Upper lobe of left lung (tissue), 6 donors: ENCODE data around the gene RAB43. TPM values are rescaled to one million over a fixed set of nuclear protein-coding genes. Genes with fewer than 3 reads are reported as not detected.
A peak's percentile ranks its signal among the peaks of the same experiment; 100 is the strongest.
"Not testable (repeated sequence)": the region's sequence is repeated elsewhere in the genome, so short reads cannot be mapped to it uniquely, and the experiment has no call there.

Experiments used
- ATAC-seq, 2 donors: fragments of 200-7000 bp; cut with Tn5 transposase; one replicate each; pipeline ENCODE4 v1.9.1; 2022; ENCODE audit warnings: mild to moderate bottlenecking in 2 of 2, moderate library complexity in 2 of 2; ENCODE audit not compliant: low FRiP score in 2 of 2
- DNase-seq, 2 donors: peaks; one replicate each; pipeline ENCODE4 v3.0.0-alpha.2; 2019 to 2020
- H3K27ac ChIP-seq, 4 donors: fragments of 200-600 bp; sonication (generic); one replicate each; pipeline ENCODE4 v1.5.1; 2016 to 2019
- H3K27me3 ChIP-seq, 4 donors: fragments of 200-600 bp; sonication (generic); one replicate each; pipeline ENCODE4 v1.5.1; 2017 to 2019
- H3K36me3 ChIP-seq, 4 donors: fragments of 200-600 bp; sonication (generic); one replicate each; pipeline ENCODE4 v1.5.1; 2016 to 2019
- H3K4me1 ChIP-seq, 4 donors: fragments of 200-600 bp; sonication (generic); one replicate each; pipeline ENCODE4 v1.5.1; 2018 to 2019
- H3K4me3 ChIP-seq, 4 donors: fragments of 200-600 bp; sonication (generic); one replicate each; pipeline ENCODE4 v1.5.1; 2017 to 2019; ENCODE audit warnings: mild to moderate bottlenecking in 2 of 4, moderate library complexity in 1 of 4
- H3K9me3 ChIP-seq, 4 donors: fragments of 200-600 bp; sonication (generic); one replicate each; pipeline ENCODE4 v1.5.1; 2018 to 2019
- CTCF ChIP-seq, 6 experiments: fragments of 450-650 bp in 4 of 6; fragments of 200-600 bp in 2 of 6; sonication (generic) in 2 of 6; IDR thresholded peaks; one replicate each; pipeline ENCODE4 v1.5.1; 2016 to 2019; ENCODE audit warnings: antibody characterized with exemption in 6 of 6
- EP300 ChIP-seq, 4 donors: sonication (generic); formaldehyde crosslinking; IDR thresholded peaks; one replicate each; pipeline ENCODE4 v1.5.1; 2017; ENCODE audit warnings: antibody characterized with exemption in 4 of 4, control low read depth in 2 of 4
- POLR2A ChIP-seq, 4 donors: fragments of 450-650 bp; IDR thresholded peaks; one replicate each; pipeline ENCODE4 v1.5.1; 2016 to 2017; ENCODE audit warnings: antibody characterized with exemption in 4 of 4, mild to moderate bottlenecking in 2 of 4
- POLR2AphosphoS5 ChIP-seq, 2 donors: sonication (generic); formaldehyde crosslinking; IDR thresholded peaks; one replicate each; pipeline ENCODE4 v1.5.1; 2017; ENCODE audit warnings: antibody characterized with exemption in 2 of 2
- WGBS, 2 donors: methylation state at CpG; one replicate each; pipeline ENCODE4 v1.1.5; 2017 to 2018; 5-methylcytosine and 5-hydroxymethylcytosine counted together
- total RNA-seq, 6 donors: library from RNA; depleted of rRNA in 4 of 6; stranded (reverse); fragments of >200 nt in 4 of 6; gene quantifications; one replicate each; pipeline versions ENCODE4 v1.1.0 to v1.2.1, GENCODE V29; 2016 to 2021
- donor health status: DM: no; HTN: no; CAD: no; lungs with moderate emphysema.
- donor health status: DM: no; HTN: yes; CAD: no; lungs with severe emphysema.

RAB43 gene
- total RNA-seq: 10 to 100 TPM; 19.0 to 54.2 (median 34.0) TPM

- Histone ChIP-seq H3K27me3 (no peaks in the 10 kb centered on the region), H3K4me1 (peaks cover 28 to 50% (median 34%) of the 10 kb centered on the region in 4 donors), H3K9me3 (no peaks in the 10 kb centered on the region), H3K36me3 (peaks cover 0 to 12% (median 0%) of the 10 kb centered on the region in 4 donors), H3K27ac (peak within 1 kb of the TSS; percentile 95 to 98 (median 96)), H3K4me3 (peak within 1 kb of the TSS; percentile 73 to 91 (median 84))
- ATAC-seq: peak; percentile 89
- DNase-seq: peak; percentile 93 to 97
- TF ChIP-seq POLR2AphosphoS5 (IDR thresholded peaks at IDR 0.05) (no peak), EP300 (IDR thresholded peaks at IDR 0.05) (no peak)
- WGBS, 2 donors: 4% methylated on average over 11 to 19 of the region's 60 CpGs
Observed at GRCh38 chr3:129121792-129122411, at the start of gene RAB43. TSS of gene RAB43 (minus strand) at chr3:129121804. CDS start at chr3:129121489, 315 bp downstream.

- Histone ChIP-seq H3K27ac (no peak overlapping the region), H3K36me3 (peaks cover 27 to 70% (median 45%) of the 10 kb centered on the region in 4 donors), H3K4me3 (no peak overlapping the region), H3K27me3 (no peaks in the 10 kb centered on the region), H3K4me1 (peaks cover 9 to 11% (median 10%) of the 10 kb centered on the region in 4 donors), H3K9me3 (no peaks in the 10 kb centered on the region)
- TF ChIP-seq POLR2AphosphoS5 (IDR thresholded peaks at IDR 0.05) (no peak), POLR2A (IDR thresholded peaks at IDR 0.05) (no peak), EP300 (IDR thresholded peaks at IDR 0.05) (no peak), CTCF (IDR thresholded peaks at IDR 0.05) (no peak)
- WGBS, 2 donors: 89 to 92% methylated on average over 15 of the region's 15 CpGs
- no peak for ATAC-seq
- no peak for DNase-seq
Observed at GRCh38 chr3:129166579-129167332, 45.2 kb upstream of the RAB43 start.

GRCh38 chr3:129165594-129165993, 44.0 kb upstream of the RAB43 start:
- 95 to 96% methylated on average over 8 of the region's 8 CpGs for WGBS, 2 donors
- DNase-seq, ATAC-seq, H3K4me3 ChIP-seq, H3K9me3 ChIP-seq, H3K27ac ChIP-seq, H3K27me3 ChIP-seq: not testable (repeated sequence)
- H3K4me1 ChIP-seq: peaks cover 9 to 11% (median 10%) of the 10 kb centered on the region in 4 donors
- H3K36me3 ChIP-seq: peaks cover 18 to 58% (median 35%) of the 10 kb centered on the region in 4 donors

GRCh38 chr3:129164500-129164899, 42.9 kb upstream of the RAB43 start:
- Histone ChIP-seq H3K27me3 (no peaks in the 10 kb centered on the region), H3K9me3 (no peaks in the 10 kb centered on the region), H3K27ac (no peak overlapping the region), H3K4me1 (peaks cover 14 to 18% (median 15%) of the 10 kb centered on the region in 4 donors), H3K36me3 (peaks cover 7 to 47% (median 24%) of the 10 kb centered on the region in 4 donors), H3K4me3 (no peak overlapping the region)
- TF ChIP-seq POLR2A (IDR thresholded peaks at IDR 0.05): no peak
- no peak for TF ChIP-seq EP300 (IDR thresholded peaks at IDR 0.05)
- TF ChIP-seq CTCF (IDR thresholded peaks at IDR 0.05): no peak
- TF ChIP-seq POLR2AphosphoS5 (IDR thresholded peaks at IDR 0.05): no peak
- ATAC-seq (no peak), DNase-seq (no peak)
- 85 to 87% methylated on average over 7 of the region's 7 CpGs for WGBS, 2 donors

- WGBS, 2 donors: 76 to 80% methylated on average over 5 of the region's 5 CpGs
- peaks cover 12 to 43% (median 23%) of the 10 kb centered on the region in 4 donors for H3K36me3 ChIP-seq
- DNase-seq (no peak), ATAC-seq (no peak)
- no peaks in the 10 kb centered on the region for H3K27me3 ChIP-seq
- H3K4me1 ChIP-seq: peaks cover 18 to 23% (median 19%) of the 10 kb centered on the region in 4 donors
- no peak overlapping the region for H3K4me3 ChIP-seq
- TF ChIP-seq POLR2AphosphoS5 (IDR thresholded peaks at IDR 0.05) (no peak), POLR2A (IDR thresholded peaks at IDR 0.05) (no peak), CTCF (IDR thresholded peaks at IDR 0.05) (peak in 1 of 6 experiments; percentile 5), EP300 (IDR thresholded peaks at IDR 0.05) (no peak)
- H3K9me3 ChIP-seq: no peaks in the 10 kb centered on the region
- H3K27ac ChIP-seq: peak overlapping the region; percentile 88 to 98 (median 94)
Observed at GRCh38 chr3:129162729-129163579, 41.4 kb upstream of the RAB43 start.
